HL-60 (cell line): Measurements from ENCODE around the gene CATSPERD.
A peak's percentile ranks its signal among the peaks of the same experiment; 100 is the strongest.

Experiments used
- DNase-seq, 2 experiments: peaks; one replicate each; pipeline ENCODE4 v3.0.0-alpha.2; 2010 to 2020; ENCODE audit warnings: low read depth in 1 of 2, low spot score in 1 of 2
- H3K27ac ChIP-seq: fragments of 250-450 bp; sonication (Bioruptor Pico); replicated peaks from 2 replicates; pipeline ENCODE4 v1.5.1; 2020; ENCODE audit warnings: mild to moderate bottlenecking, moderate library complexity
- H3K27me3 ChIP-seq: fragments of 250-450 bp; sonication (Bioruptor Pico); 2 replicates; pipeline ENCODE4 v1.5.1; 2021; ENCODE audit warnings: mild to moderate bottlenecking, moderate library complexity; ENCODE audit not compliant: insufficient read depth, poor library complexity, severe bottlenecking
- H3K4me3 ChIP-seq: replicated peaks from 2 replicates; pipeline ENCODE4 v1.5.1; 2011; ENCODE audit warnings: mild to moderate bottlenecking, control low read depth, low read length; ENCODE audit not compliant: insufficient read depth
- CTCF ChIP-seq: IDR thresholded peaks from one replicate; pipeline ENCODE4 v1.5.1; 2011; ENCODE audit warnings: low read length, control low read depth, inconsistent platforms; ENCODE audit not compliant: insufficient read depth
- GABPA ChIP-seq: IDR thresholded peaks from 2 replicates; pipeline ENCODE4 v1.6.1; 2012; ENCODE audit warnings: low read depth
- POLR2AphosphoS5 ChIP-seq: IDR thresholded peaks from 2 replicates; pipeline ENCODE4 v1.6.1; 2012; ENCODE audit warnings: low read depth
- SPI1 ChIP-seq: IDR thresholded peaks from 2 replicates; pipeline ENCODE4 v1.6.1; 2012; ENCODE audit warnings: low read depth, mild to moderate bottlenecking, borderline replicate concordance
- TF ChIP-seq, protein P1 (sequence below): IDR thresholded peaks from 2 replicates; pipeline ENCODE4 v1.6.1; 2012; ENCODE audit warnings: low read depth; ENCODE audit not compliant: insufficient replicate concordance

CATSPERD gene

DNA sequence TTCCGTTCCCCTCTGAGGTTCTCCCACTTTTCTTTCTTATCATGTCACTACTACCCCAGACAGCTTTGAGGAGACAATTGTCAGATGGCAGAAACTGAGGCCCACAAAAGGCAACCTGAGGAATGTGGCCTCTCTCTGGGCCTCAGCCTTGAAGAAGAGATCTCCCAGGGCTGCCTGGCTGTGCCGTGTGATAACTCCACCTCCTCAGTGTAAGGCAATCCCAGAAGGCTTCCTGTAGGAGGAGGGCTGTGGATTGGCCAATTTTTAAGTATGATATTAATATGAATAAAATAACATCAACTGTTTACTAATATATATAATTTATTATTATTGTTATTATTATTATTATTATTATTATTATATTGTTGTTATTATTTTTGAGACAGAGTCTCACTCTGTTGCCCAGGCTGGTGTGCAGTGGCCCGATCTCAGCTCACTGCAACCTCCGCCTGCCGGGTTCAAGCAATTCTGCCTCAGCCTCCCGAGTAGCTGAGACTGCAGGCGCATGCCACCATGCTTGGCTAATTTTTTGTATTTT, 75.0 kb downstream of the CATSPERD start:
- Histone ChIP-seq H3K4me3 (no peak overlapping the region), H3K27me3 (no peaks in the 10 kb centered on the region), H3K27ac (no peak overlapping the region)
- DNase-seq, result no peak
- TF ChIP-seq SPI1 (no peak), GABPA (no peak), CTCF (no peak), POLR2AphosphoS5 (no peak)
- TF ChIP-seq, protein P1, sequence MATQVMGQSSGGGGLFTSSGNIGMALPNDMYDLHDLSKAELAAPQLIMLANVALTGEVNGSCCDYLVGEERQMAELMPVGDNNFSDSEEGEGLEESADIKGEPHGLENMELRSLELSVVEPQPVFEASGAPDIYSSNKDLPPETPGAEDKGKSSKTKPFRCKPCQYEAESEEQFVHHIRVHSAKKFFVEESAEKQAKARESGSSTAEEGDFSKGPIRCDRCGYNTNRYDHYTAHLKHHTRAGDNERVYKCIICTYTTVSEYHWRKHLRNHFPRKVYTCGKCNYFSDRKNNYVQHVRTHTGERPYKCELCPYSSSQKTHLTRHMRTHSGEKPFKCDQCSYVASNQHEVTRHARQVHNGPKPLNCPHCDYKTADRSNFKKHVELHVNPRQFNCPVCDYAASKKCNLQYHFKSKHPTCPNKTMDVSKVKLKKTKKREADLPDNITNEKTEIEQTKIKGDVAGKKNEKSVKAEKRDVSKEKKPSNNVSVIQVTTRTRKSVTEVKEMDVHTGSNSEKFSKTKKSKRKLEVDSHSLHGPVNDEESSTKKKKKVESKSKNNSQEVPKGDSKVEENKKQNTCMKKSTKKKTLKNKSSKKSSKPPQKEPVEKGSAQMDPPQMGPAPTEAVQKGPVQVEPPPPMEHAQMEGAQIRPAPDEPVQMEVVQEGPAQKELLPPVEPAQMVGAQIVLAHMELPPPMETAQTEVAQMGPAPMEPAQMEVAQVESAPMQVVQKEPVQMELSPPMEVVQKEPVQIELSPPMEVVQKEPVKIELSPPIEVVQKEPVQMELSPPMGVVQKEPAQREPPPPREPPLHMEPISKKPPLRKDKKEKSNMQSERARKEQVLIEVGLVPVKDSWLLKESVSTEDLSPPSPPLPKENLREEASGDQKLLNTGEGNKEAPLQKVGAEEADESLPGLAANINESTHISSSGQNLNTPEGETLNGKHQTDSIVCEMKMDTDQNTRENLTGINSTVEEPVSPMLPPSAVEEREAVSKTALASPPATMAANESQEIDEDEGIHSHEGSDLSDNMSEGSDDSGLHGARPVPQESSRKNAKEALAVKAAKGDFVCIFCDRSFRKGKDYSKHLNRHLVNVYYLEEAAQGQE, result no peak

GRCh38 chr19:5798244-5798643, 77.8 kb downstream of the CATSPERD start:
- no peaks in the 10 kb centered on the region for H3K27me3 ChIP-seq
- H3K27ac ChIP-seq, result no peak overlapping the region
- H3K4me3 ChIP-seq, result no peak overlapping the region
- DNase-seq, result no peak
- no peak for TF ChIP-seq POLR2AphosphoS5
- no peak for TF ChIP-seq SPI1
- TF ChIP-seq CTCF, result no peak
- TF ChIP-seq GABPA, result no peak
- TF ChIP-seq, protein P1, result no peak

DNA sequence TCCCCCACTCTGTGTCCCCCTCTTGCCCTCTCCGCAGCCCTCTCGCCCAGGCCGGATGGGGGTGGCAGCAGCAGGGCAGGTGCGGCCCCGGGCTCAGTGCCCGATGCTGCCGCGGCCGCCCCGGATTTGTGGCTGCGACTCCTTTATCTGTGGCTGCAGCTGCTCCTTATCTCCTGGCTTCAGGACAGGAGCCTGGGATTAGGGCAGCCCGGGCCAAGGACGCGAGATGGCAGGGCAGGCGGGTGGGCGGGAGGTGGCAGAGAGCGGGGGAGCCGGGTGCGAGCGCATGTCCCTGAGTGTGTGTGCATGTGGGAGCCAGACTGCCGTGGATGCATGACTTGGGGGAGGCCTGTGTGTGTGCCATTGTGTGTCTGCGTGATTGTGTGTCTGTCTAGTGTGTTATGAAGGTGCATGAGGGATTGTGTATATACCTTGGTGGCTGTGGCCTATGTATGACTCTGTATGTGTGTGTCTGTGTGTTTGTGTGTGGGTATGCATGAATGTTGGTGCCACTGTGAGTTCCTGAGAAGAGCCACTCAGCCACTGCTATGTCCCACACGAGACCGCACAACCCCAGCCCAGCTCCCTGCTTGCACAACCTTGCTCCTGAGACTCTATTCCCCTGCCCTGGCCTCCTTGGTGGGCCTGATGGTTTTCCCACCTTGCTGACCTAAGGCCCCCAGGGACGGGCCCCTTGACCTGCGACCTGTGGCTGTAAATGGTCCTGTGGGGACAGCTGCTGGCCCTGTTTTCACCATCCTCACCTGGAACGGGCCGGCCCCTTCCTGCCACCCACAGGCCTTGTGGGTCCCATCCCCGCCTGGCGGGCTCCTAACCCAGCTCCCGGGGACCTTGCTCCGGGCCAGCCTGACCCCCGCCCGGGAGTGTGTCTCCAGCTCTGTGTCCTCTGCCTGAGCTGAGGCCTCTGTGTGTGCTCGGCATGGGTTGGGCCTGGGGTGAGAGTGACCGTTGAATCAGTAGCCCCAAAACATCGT, 79.1 kb downstream of the CATSPERD start:
- no peak for DNase-seq
- H3K4me3 ChIP-seq, result no peak overlapping the region
- H3K27ac ChIP-seq, result no peak overlapping the region
- peaks cover 5% of the 10 kb centered on the region for H3K27me3 ChIP-seq
- TF ChIP-seq CTCF (no peak), POLR2AphosphoS5 (peak; percentile 33; the same call in 1 of the 2 replicates)
